Fibroblast of skin of back (primary cell): ENCODE results near the gene POU2F3.

Experiments
- DNase-seq: peaks from one replicate; pipeline ENCODE4 v3.0.0-alpha.2; 2013

POU2F3 gene

DNA sequence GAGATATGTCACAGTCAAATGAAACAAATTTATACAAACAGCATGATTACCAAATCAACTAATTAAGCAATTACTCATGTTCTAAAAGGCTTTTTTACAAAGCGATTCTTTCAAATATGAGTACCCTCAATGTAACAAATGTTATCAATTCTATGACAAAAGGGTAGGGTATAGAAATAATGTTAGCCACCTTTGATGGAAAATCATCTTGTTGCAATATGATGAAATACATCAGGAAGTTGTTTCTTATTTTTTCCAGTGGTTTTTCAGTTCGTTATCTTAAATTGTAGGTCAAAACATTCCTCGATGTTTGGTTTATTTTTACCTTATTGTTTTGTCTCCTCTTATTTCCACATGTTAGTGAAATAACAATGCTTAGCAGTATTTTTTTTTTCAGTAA is 102.7 kb downstream of the POU2F3 start:
- no peak for DNase-seq

DNA sequence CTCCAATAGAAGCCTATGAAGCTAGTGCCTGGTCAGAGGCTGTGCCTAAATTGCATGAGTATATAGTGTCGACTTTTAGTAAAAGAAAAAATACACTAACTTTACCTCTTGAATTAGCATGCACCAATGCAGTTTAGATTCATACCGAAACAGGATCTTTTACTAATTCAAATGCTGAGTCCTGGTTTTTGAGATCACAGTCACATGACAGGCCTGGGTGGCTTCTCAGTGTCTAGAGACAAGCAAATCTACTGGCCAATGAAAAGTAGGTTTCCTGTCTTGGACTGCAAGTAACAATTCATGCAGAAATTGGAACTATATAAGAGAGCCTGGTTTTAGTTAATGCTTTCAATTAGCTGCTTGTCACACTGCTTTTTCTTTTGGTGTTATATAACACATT is 103.5 kb downstream of the POU2F3 start:
- no peak for DNase-seq

GRCh38 chr11:120344302-120345004 is 104.5 kb downstream of the POU2F3 start:
- DNase-seq, result peak; percentile 68

- no peak for DNase-seq
Measured at GRCh38 chr11:120346233-120346632, 106.3 kb downstream of the POU2F3 start.

- no peak for DNase-seq
Measured at GRCh38 chr11:120350637-120351036, 110.7 kb downstream of the POU2F3 start.

DNA sequence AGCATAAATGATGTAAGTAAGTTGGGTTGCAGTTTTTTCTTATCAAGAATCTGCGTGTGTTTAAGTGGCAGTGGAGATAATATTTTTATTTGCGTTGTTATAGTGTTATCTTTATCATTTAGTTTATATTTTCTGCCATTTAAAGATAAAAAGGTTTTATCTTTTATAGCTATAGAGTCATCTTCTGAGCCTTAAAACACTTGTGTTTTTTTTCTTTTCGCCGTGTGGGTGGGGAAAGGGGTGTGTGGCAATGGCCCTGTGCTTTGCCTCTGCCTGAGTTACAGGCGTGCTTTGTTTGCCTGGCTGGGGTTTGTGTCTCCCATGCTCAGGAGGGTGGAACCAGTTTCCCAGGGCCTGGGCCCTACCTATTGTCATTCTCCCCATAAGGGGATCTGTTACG is 112.5 kb downstream of the POU2F3 start:
- DNase-seq, result no peak

GRCh38 chr11:120354068-120354467 is 114.1 kb downstream of the POU2F3 start:
- DNase-seq, result peak; percentile 47

- DNase-seq, result peak; percentile 32
Measured at GRCh38 chr11:120354779-120355178, 114.8 kb downstream of the POU2F3 start.

GRCh38 chr11:120357620-120358019 is 117.7 kb downstream of the POU2F3 start:
- DNase-seq, result no peak

DNA sequence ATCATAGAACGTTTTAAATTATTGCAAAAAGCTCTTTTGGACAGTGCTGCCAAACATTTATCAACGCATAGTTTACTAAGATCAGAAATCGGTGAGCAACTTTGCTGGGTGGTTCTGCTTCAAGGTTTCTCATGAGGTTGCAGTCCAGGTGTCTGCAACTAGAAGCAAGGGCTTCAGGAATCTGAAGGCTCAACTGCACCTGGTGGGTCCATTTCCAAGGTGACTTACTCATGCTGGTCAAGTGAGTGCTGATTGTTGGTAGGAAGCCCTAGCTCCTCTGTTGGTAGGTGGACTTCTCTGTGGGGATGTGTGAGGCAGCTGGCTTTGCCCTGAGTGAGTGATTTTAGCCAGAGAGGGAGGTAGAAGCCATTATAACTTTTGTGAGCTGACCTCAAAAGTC is 118.8 kb downstream of the POU2F3 start:
- DNase-seq, result no peak

DNA sequence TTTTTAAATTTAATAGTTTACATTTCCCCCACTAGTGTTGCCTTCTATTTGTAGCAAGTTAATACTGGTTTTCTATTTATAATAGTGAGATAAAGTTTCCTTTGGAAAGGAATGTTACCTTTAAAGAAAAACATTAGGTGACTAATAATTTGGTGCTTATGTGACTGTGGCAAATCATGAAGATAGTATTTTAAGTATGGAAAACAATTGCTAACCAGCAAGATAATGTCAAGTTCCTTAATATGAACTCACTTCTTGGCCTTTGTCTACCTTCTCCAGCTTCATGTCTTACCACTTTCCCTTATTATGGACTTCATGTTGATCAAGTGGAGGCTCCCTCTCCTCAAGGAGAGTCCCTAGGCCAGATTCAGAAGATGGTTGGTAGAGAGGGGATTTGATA is 123.5 kb downstream of the POU2F3 start:
- DNase-seq, result peak; percentile 33

DNA sequence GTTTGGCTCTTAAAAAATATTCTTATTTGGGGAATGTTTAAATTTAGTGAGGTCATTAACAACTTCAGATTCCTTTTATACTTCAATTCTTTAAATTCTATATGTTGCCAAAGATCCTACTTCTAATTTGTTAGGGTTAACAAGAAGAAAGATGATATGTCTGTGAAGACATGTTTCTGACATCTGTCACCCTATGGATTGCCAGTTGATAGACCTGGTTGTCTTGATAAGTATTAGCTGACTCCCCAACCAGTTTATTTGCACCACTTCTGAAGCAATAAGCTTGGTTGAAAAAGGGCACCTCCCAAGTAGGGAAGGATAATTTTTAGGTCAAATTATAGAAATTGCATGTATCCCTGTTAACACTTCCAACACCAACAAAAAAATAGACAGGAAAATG is 125.6 kb downstream of the POU2F3 start:
- no peak for DNase-seq
